HG03521 (cell line): ENCODE results near the gene OR51V1.
"Not testable (repeated sequence)": the region's sequence is repeated elsewhere in the genome, so short reads cannot be mapped to it uniquely, and the experiment has no call there.

ENCODE experiments used
- ATAC-seq: cut with Tn5 transposase; IDR thresholded peaks from one replicate; pipeline ENCODE4 v1.9.1; 2021; ENCODE audit warnings: mild to moderate bottlenecking, moderate library complexity; ENCODE audit not compliant: unreplicated experiment

The OR51V1 gene

GRCh38 chr11:5200582-5200981 lies at the start of gene OR51V1:
TSS of gene OR51V1 (minus strand) at chr11:5200682. CDS start at chr11:5200682, 0 bp downstream.
- no peak for ATAC-seq

DNA sequence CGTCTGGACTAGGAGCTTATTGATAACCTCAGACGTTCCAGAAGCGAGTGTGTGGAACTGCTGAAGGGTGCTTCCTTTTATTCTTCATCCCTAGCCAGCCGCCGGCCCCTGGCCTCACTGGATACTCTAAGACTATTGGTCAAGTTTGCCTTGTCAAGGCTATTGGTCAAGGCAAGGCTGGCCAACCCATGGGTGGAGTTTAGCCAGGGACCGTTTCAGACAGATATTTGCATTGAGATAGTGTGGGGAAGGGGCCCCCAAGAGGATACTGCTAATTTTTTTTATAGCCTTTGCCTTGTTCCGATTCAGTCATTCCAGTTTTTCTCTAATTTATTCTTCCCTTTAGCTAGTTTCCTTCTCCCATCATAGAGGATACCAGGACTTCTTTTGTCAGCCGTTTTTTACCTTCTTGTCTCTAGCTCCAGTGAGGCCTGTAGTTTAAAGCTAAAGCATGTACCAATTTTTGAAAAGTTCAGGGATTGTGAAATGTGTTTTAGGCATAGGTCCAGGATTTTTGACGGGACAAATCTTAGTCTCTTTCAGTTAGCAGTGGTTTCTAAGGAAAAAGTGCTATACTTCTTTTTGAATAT lies 49.4 kb upstream of the OR51V1 start, which contains the start of gene HBG1:
Gene HBG1 (minus strand): TSS at position 51 of the 590 bp plus-strand sequence. CDS start 53 bp downstream, outside the sequence.
- not testable (repeated sequence) for ATAC-seq

GRCh38 chr11:5248498-5248897 lies 48.0 kb upstream of the OR51V1 start:
- ATAC-seq, result not testable (repeated sequence)

DNA sequence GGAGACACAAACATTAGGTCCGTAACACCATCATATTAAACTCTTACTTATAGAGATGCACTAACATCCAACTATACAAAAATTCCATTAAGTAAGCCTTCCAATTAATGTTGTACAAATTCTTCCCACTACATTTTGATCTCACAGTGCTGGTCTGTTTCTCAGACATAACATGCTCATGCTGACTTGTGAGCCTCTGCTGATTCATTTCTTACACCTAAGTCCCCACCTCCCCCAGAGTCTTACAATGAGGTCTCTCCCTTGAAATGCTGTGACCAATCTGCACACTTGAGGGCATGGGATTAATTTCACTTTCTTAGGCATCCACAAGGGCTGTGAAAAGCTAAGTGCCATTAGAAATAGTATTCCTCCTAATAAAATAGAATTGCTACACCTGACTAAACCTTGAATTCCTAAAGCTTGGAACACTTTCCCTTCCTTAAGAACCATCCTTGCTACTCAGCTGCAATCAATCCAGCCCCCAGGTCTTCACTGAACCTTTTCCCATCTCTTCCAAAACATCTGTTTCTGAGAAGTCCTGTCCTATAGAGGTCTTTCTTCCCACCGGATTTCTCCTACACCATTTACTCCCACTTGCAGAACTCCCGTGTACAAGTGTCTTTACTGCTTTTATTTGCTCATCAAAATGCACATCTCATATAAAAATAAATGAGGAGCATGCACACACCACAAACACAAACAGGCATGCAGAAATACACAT lies 47.1 kb upstream of the OR51V1 start:
- ATAC-seq, result no peak

DNA sequence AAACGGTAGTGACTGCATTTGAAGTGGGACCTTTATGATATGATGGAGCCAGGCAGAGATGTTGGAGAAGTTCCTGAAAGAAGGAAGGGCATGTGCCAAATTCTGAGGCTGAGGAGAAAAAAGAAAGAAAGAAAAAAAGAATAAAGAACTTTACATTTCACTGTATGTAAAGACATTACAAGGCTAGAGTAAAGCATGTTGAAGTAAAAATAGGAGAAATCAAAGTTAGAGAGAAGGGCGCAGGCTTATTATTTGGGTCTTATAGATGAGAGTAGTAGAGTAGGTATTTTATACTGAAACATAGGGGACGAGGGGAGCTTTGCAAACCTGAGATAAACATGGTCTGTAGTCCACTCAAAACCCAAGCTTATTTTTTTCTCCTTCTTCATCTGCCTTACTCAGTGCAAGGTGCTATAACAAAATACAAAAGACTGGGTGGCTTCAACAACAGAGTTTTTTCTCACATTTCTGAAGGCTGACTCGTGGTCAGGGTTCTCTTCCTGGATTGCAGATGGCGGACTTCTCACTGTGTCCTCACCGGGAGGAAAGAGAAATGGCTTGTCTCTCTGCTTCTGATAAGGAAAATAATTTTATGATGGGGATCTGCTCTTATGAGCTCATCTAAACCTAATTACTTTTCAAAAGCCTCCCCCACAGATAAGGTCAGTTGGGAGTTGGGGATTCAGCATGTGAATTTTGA lies 46.4 kb upstream of the OR51V1 start:
- ATAC-seq, result no peak

GRCh38 chr11:5245155-5245554 lies 44.7 kb upstream of the OR51V1 start:
- no peak for ATAC-seq

DNA sequence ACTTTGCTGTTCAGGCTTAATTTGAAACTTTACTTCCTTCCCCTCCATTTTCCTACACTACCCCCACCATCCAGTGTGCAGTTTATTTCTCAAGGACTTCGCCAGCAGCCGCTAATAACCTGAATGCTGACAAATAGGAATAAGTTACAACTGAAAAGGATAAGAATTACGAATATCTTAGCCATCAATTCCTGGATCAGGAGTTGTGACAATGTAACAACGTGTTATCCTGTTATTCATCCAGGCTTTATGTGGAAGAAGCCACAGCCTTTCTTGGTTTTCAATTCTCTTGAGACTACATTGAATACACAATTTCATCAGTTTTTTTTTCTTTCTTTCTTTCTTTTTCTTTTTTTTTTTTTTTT lies 43.3 kb upstream of the OR51V1 start:
- ATAC-seq, result no peak

DNA sequence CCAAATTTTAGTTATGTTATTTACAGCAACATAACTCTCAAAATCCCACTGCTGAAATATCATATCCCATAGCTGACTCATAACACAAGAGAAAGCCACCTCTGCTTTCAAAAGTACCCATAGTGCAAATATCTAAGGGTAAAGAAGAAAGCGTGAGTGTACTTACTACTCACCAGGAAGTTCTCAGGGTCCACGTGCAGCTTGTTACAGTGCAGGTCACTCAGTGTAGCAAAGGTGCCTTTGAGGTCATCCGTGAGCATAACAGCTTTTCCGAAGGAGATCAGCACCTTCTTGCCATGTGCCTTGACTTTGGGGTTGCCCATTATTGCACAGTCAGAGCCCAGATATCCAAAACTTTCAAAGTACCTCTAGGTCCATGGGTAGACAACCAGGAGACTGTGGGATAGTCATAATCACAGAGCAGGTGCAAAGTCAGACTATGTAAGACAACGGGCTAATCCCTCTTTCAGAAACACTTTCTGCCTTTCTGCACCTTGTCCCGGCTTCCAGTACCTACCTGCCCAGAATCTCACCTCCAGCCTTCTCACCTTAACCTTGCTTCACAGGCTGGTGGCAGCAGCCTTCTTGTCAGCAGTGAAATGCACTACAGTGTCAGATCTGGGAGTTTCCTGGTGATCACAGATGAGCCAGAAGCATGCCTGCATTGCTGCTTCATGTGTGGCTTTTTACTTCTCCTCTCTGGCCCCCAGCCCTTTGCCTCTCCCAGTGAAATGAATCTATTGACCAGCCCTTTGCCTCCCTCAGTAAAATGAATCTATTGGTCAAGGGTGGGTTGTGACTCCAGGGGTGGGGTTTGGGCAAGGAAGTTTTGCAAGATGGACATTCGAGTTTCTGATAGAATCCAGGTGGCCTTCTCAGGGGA lies 42.7 kb upstream of the OR51V1 start:
- ATAC-seq, result peak; percentile 64

- ATAC-seq, result no peak
Observed at GRCh38 chr11:5242208-5242607, 41.7 kb upstream of the OR51V1 start.

DNA sequence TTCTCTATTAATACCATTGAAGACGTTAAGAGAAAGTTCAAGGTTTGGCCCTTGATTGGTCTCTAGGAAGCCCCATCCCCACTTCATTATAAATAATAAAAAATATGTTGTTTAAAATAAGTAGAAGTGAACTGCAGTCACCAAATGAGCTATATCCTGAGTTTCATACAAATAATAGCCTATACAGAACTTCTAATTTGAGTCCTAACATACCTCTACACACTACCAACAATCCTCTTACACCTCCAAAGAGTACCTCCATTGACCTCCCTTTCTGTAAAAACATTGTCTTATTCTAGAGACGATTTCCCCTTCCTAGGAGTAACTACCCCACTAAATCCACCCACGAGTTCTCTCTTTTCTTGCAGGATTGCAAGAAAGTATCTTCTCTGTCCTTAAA lies 41.0 kb upstream of the OR51V1 start:
- no peak for ATAC-seq

GRCh38 chr11:5240458-5240857 lies 40.0 kb upstream of the OR51V1 start:
- ATAC-seq, result no peak

- no peak for ATAC-seq
Observed at GRCh38 chr11:5240056-5240455, 39.6 kb upstream of the OR51V1 start.

- no peak for ATAC-seq
Observed at GRCh38 chr11:5239046-5239445, 38.6 kb upstream of the OR51V1 start.

- ATAC-seq, result no peak
Observed at GRCh38 chr11:5238486-5238885, 38.0 kb upstream of the OR51V1 start.

GRCh38 chr11:5237420-5237819 lies 36.9 kb upstream of the OR51V1 start:
- ATAC-seq, result no peak

DNA sequence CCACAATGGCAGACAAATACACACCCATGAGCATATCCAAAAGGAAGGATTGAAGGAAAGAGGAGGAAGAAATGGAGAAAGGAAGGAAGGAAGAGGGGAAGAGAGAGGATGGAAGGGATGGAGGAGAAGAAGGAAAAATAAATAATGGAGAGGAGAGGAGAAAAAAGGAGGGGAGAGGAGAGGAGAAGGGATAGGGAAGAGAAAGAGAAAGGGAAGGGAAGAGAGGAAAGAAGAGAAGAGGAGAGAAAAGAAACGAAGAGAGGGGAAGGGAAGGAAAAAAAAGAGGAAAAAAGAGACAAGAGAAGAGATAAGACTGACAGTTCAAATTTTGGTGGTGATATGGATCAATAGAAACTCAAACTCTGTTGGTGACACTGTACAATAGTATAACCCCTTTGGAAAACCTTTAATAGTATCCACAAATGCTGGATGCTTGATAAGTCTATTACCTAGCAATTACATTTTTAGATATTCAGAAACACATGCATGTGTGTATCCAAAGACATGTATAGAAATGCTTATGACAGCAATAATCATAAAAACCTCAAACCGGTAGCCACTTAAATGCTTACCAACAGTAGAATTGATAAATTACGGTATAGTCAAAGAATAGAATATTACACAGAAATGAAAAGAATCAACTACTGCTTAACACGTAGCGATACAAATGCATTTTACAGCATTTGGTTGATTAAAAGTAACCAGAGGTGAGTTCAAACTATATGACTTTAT lies 35.0 kb upstream of the OR51V1 start:
- no peak for ATAC-seq

- peak; percentile 74 for ATAC-seq
Observed at GRCh38 chr11:5234381-5234834, 33.9 kb upstream of the OR51V1 start, which contains the start of gene HBD. TSS of gene HBD (minus strand) at chr11:5234483. CDS start at chr11:5234433, 50 bp downstream.

DNA sequence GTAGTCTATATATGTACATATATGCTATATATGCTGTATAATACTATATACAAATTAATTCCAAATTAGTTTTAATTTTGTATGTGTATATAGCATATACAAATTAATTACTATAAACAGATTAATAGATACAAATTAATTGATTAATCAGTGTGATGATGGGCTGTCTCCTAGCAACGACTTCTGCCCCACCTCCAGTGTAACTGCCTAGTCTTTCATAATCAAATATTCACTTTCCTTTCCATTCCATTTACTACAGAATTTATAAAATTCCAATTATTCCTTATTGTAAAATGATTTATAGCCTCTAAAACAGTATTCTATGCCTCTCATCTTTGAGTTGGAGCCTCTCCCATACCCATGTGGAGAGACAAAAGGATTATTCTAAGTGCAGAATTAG lies 32.8 kb upstream of the OR51V1 start:
- no peak for ATAC-seq

- ATAC-seq, result no peak
Observed at GRCh38 chr11:5232821-5233220, 32.3 kb upstream of the OR51V1 start.

DNA sequence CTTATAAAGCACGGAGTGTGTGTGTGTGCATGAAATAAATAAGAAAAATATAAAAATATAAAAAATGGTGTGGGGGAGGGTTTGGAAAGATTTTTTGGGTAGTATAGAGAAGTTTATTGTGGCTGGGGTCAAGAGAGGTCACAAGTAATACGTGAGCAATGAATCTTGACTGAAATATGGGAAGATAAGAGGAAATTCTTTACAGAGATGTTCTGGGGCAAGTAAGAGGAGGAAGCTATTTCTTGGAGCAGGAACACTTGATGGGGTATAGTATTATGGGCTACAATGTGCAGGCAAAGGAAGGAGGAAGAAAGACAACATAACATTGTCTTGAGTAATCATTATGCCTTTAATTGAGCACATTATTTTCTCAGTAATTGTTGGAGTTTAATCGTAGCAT lies 31.7 kb upstream of the OR51V1 start:
- ATAC-seq, result no peak
